NK-92 treated with Interleukin-12 subunit alpha and Interleukin-12 subunit beta, amount 100 ng/mL, for 24 hours (cell line): ENCODE data around the gene MAP3K5.
"Not testable (repeated sequence)": the region's sequence is repeated elsewhere in the genome, so short reads cannot be mapped to it uniquely, and the experiment has no call there.

Experiments
- DNase-seq: peaks from one replicate; lab custom pipeline; 2025; lab: John Stamatoyannopoulos, UW

The MAP3K5 gene

GRCh38 chr6:136793363-136793762 lies 1.1 kb upstream of the MAP3K5 start:
- no peak for DNase-seq

- no peak for DNase-seq
Observed at GRCh38 chr6:136792095-136792409, 225 bp downstream of the MAP3K5 start.

DNA sequence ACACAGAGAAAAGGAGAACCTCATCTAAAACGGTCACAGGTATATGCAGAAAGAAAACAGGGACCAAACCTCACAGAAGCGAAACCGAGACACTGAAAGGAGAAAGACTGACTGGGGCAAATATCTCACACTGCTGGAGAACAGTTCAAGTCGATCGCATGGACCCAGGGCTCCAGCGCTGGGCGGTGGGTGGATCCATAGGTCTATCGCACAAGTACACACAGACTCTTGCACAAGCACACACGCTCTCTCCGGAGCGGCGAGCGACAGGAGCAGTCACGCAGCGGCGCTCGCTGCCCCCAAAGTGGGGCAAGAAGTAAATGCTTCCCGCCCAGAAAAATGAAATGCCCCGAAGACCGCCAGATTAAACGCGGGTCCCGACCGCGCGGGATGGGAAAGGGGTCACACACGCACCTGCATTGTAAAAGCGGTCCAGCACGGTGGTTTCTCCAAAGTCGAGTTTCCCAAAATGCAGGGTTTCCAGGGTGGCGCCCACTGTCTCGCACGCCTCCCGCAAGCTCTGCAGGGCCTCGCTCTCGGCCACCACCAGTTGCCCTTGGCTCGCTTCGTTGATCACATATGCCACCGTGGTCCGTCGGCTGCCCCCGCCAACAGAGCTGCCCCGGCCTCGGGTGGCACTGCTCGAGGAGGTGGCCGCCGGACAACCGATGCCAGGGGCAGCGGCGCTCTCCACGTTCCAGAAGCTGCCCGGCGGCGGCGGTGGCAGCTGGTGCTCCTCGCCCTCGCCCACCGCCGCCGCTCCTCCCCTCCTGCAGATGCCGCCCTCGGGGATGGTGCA lies 782 bp downstream of the MAP3K5 start:
- peak; percentile 69 for DNase-seq

- DNase-seq: no peak
Observed at GRCh38 chr6:136790411-136791295, 1.6 kb downstream of the MAP3K5 start.

GRCh38 chr6:136789440-136789839 lies 2.8 kb downstream of the MAP3K5 start:
- not testable (repeated sequence) for DNase-seq

DNA sequence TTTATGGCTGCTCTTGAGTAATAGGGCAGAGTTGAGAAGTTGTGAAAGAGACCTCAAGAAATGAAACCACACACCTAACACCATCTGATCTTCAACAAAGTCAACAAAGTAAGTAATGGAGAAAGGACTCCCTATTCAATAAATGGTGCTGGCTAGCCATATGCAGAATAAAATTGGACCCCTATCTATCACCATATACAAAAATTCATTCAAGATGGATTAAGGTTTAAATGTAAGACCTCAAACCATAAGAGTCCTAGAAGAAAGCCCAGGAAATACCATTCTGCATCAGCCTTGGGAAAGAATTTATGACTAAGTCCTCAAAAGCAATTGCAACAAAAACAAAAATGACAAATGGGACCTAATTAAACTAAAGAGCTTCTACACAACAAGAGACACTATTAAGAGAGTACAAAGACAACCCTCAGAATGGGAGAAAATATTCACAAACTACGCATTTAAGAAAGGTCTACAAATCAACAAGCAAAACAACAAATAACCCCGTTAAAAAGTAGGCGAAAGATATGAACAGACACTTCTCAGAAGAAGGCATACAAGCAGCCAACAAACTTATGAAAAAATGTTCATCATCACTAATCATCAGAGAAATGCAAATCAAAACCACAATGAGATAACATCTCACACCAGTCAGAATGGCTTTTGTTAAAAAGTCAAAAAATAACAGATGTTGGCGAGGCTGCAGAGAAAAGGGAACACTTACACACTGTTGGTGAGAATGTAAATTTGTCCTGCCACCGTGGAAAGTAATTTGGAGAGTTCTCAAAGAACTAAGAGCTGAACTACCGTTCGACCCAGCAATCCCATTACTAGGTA lies 4.0 kb downstream of the MAP3K5 start:
- DNase-seq: no peak

DNA sequence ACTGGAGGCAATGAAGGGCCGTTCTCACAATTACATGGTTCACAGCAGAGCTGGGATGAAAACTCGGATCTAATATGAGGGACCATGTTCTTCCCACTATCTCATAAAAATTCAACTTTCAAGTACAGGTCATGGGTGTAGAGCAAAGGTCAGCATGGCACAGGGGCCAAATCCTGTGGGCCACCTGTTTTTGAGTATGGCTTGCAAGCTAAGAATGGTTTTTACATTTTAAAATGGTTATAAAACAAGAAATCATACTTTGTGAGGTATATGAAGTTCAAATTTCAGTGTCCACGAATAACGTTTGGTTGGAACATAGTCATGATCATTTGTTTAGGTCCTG lies 4.6 kb downstream of the MAP3K5 start:
- no peak for DNase-seq

- DNase-seq: no peak
Observed at GRCh38 chr6:136786658-136787057, 5.6 kb downstream of the MAP3K5 start.

- DNase-seq: peak; percentile 29
Observed at GRCh38 chr6:136784910-136785746, 7.1 kb downstream of the MAP3K5 start.

GRCh38 chr6:136784271-136784664 lies 8.0 kb downstream of the MAP3K5 start:
- DNase-seq: no peak

GRCh38 chr6:136783495-136784270 lies 8.6 kb downstream of the MAP3K5 start:
- no peak for DNase-seq

GRCh38 chr6:136783021-136783420 lies 9.3 kb downstream of the MAP3K5 start:
- DNase-seq: no peak

DNA sequence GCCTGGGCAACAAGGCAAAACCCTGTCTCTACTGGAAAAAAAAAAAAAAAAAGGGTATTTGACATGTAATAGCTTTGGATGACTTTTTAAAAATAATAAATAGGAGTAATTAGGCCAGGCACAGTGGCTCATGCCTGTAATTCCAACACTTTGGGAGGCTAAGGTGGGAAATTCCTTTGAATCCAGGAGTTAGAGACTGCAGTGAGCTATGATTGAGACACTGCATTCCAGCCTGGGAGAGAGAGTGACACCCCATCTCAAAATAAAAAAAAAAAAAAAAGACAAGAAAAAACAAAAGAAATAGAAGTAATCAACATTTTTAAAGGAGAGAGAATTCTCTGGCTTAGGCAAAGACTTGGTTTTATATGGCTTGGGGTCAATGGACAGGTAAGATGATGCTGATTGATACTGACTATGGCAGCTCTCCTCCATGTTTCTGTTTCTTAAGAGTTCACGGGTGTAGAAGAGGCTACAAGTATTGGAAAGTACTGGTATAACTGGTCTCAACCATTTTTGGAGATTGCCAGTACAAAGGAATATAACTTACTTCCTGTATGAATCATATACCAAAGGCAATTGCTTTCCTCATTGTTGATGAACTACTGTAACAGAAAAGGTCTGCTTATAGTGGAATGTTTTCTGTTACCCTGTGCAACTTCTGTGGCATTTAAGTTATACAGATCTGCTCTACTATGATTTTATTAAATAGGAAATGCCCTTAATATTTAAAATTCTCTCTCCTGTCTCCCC lies 10.1 kb downstream of the MAP3K5 start:
- DNase-seq: no peak

DNA sequence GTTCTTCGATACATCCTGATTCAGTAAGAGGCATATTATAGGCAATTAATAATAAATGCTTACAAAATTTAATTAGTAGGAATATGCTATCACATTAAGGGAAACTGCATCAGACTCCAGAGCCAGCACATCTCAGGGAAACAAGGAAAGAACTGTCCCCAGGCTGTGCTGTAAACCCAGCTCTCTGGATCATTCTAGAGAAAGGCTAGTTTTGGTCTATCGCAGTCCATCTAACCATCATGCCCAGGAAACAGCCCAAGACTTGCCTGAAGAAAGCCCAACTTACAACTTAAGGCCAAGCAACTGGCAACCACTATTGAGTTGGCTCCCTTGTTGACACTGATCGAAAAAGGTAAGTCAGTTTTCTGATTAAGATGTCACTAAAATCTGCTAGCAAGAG lies 11.3 kb downstream of the MAP3K5 start:
- no peak for DNase-seq

GRCh38 chr6:136779682-136780081 lies 12.6 kb downstream of the MAP3K5 start:
- DNase-seq: no peak

DNA sequence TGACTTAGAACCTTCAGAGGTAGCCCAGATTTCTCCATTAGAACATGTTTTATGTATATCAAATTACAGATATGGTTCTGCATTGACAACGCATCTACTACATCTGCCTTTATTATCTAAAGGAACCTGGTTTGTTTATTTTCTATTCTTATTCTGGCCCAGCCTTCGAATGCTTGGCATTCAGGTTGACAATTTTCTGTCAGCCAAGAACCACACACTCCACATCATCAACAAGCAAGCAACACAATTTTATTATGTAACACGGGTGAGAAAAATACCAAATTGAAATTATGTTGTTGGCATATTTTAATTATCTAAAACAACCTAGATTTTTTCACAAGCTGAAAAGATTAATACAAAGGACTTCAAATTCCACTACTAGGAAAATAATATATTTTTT lies 14.6 kb downstream of the MAP3K5 start:
- DNase-seq: no peak

- DNase-seq: no peak
Observed at GRCh38 chr6:136775548-136775947, 16.7 kb downstream of the MAP3K5 start.

DNA sequence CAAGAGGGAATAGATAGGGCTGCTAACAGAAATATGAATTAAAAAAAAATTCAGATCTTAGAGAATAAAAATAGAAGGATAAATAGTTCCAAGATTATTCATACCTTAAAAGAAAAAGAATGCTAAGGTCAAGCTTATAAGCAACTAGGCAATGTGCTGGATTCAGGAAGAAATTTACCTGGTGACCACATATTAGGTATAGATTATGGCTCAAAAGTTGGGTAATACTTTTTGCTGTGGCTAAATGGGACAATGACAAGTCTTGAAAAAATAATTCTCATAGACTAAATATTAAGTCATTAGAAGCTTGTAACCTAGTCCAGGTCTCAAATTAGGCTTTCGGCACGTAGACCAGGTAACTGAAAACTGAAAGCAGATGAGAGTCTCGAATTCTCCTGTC lies 17.2 kb downstream of the MAP3K5 start:
- DNase-seq: no peak

DNA sequence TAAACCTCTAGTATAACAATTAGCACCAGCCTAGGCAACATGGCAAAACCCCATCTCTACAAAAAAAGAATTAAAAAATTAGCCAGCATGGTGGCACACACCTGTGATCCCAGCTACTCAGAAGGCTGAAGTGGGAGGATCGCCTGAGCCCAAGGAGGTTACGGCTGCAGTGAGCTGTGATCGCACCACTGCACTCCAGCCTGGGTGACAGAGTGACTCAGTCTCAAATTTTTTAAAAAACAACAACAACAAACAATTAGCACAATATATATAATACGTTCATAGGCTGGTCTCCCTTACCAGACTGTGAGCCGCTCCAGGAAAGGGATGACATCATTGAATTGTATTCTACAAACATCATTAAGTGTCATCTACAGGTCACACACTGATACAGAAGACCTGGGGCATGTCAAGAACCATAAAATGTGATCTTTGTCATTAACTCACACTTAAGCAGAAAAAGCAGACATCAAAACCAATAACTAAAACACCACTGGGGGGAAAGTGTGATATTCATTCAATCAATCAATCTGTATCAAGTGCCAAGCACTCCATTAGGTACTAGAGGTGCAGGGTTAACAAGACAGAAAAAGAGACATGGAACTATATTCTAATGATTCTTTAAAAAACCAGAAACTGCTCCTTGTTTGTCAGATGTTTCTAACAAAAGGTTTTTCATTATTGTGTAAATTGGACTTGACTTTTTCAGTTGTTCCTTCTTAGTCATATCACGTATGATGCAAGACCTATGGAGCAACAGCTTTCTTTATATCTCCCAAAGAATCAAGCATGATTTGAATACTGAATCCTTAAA lies 17.8 kb downstream of the MAP3K5 start:
- no peak for DNase-seq
